DND-41 (cell line): ENCODE data around the gene OTX2.

Source experiments
- EZH2 ChIP-seq: IDR thresholded peaks from 3 replicates; pipeline ENCODE4 v1.6.1; 2012; ENCODE audit warnings: borderline replicate concordance, low read depth, mild to moderate bottlenecking, moderate library complexity, low read length, inconsistent platforms; ENCODE audit not compliant: severe bottlenecking
- TF ChIP-seq, protein P1 (sequence below): IDR thresholded peaks from 2 replicates; pipeline ENCODE4 v1.5.1; 2012; ENCODE audit warnings: borderline replicate concordance, low read length, moderate library complexity, mild to moderate bottlenecking; ENCODE audit not compliant: poor library complexity, severe bottlenecking; ENCODE audit errors: extremely low read depth

GRCh38 chr14:56789955-56790354, 20.3 kb downstream of the OTX2 start:
- TF ChIP-seq, protein P1, sequence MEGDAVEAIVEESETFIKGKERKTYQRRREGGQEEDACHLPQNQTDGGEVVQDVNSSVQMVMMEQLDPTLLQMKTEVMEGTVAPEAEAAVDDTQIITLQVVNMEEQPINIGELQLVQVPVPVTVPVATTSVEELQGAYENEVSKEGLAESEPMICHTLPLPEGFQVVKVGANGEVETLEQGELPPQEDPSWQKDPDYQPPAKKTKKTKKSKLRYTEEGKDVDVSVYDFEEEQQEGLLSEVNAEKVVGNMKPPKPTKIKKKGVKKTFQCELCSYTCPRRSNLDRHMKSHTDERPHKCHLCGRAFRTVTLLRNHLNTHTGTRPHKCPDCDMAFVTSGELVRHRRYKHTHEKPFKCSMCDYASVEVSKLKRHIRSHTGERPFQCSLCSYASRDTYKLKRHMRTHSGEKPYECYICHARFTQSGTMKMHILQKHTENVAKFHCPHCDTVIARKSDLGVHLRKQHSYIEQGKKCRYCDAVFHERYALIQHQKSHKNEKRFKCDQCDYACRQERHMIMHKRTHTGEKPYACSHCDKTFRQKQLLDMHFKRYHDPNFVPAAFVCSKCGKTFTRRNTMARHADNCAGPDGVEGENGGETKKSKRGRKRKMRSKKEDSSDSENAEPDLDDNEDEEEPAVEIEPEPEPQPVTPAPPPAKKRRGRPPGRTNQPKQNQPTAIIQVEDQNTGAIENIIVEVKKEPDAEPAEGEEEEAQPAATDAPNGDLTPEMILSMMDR = no peak
- TF ChIP-seq EZH2 = no peak
